ENCODE data around the gene TNFSF8.

- TF ChIP-seq FOXM1 (IDR thresholded peaks at IDR 0.05; ENCODE audit: low read depth), result no peak
- TF ChIP-seq FOXM1 (CRISPR knock-in tag; IDR thresholded peaks at IDR 0.05; ENCODE audit: low read depth), result no peak
- no peak for TF ChIP-seq STAG1 (CRISPR knock-in tag; IDR thresholded peaks at IDR 0.05; ENCODE audit: borderline replicate concordance)
- no peak for TF ChIP-seq EZH2 (IDR thresholded peaks at IDR 0.05; ENCODE audit: borderline replicate concordance, low read depth, low read length)
- no peak for TF ChIP-seq ETS2 (tag; IDR thresholded peaks at IDR 0.05; ENCODE audit: borderline replicate concordance, poor library complexity, severe bottlenecking)
- no peak for TF ChIP-seq RAD51 (IDR thresholded peaks at IDR 0.05; ENCODE audit: borderline replicate concordance, low read depth)
- TF ChIP-seq EP300 (IDR thresholded peaks at IDR 0.05; ENCODE audit: low read length), result no peak
Observed at GRCh38 chr9:114878879-114879564, 51.4 kb downstream of the TNFSF8 start.
